ENCODE data around the gene QPRT. TPM values are rescaled to one million over a fixed set of nuclear protein-coding genes. Genes with fewer than 3 reads are reported as not detected.
"Not testable (repeated sequence)": the region's sequence is repeated elsewhere in the genome, so short reads cannot be mapped to it uniquely, and the experiment has no call there.

Gene QPRT
- total RNA-seq, 2 experiments from 2014 or later, result 0.19 to 0.45 TPM

DNA sequence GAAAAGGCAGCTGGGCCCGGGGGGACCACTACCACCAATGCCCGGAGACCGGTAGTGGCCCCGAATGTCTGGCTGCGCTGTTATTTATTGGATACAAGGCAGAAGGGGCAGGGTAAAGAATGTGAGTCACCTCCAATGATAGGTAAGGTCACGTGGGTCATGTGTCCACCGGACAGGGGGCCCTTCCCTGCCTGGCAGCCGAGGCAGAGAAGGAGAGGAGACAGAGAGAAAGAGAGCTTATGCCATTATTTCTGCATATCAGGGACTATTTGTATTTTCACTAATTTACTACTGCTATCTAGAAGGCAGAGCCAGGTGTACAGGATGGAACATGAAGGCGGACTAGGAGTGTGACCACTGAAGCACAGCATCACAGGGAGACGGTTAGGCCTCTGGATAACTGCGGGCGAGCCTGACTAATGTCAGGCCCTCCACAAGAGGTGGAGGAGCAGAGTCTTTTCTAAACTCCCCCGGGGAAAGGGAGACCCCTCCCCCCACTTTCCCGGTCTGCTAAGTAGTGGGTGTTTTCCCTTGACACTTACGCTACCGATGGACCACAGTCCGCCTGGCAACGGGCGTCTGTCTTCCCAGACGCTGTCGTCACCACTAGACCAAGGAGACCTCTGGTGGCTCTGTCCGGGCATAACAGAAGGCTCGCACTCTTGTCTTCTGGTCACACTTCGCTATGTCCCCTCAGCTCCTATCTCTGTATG lies 42.3 kb downstream of the QPRT start:
- POLR2A ChIA-PET, result not testable (repeated sequence)

DNA sequence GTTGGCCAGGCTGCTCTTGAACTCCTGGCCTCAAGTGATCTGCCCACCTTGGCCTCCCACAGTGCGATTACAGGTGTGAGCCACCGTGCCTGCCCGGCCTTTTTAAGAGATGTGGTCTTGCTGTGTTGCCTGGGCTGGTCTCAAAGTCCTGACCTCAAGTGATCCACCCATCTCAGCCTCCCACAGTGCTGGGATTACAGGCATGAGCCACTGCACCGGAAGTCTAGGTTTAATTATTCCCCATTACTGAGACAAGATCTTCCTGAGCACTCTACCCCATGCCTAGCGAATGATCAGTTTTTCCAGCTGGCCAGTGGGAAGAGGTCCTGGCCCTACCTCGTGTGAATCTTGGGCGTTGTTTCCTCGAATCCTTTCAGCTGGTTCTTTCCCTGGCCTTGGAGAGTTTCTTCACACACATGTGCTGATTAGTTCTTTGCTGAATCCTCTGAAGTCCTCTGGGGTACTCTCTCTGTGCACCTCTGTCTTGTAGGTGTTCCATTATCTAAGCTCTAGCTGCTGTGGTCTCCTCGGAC lies 47.9 kb downstream of the QPRT start:
- DNase-seq (no peak), ATAC-seq (ENCODE audit: poor library complexity) (no peak)
- H3K27me3 Mint-ChIP-seq, result no peaks in the 10 kb centered on the region
- peaks cover 20% of the 10 kb centered on the region for H3K4me1 Mint-ChIP-seq (ENCODE audit: low read depth)
- no peak overlapping the region for H3K27ac Mint-ChIP-seq
- no peak for TF ChIP-seq CTCF (IDR thresholded peaks at IDR 0.05)
- Histone ChIP-seq H3K4me1 (ENCODE audit: insufficient read depth, low read length) (peaks cover 21% of the 10 kb centered on the region), H3K9me3 (ENCODE audit: control insufficient read depth in 1 of 2, insufficient read depth in 1 of 2, low read length in 2 of 2) (no peaks in the 10 kb centered on the region), H3K27me3 (ENCODE audit: control insufficient read depth in 1 of 2, insufficient read depth in 2 of 2, low read length in 2 of 2) (no peaks in the 10 kb centered on the region), H3K4me3 (ENCODE audit: low read length) (no peak overlapping the region), H3K36me3 (ENCODE audit: insufficient read depth, low read length) (no peaks in the 10 kb centered on the region), H3K27ac (ENCODE audit: low read depth in 1 of 2, low read length in 2 of 2) (no peak overlapping the region)
- no peaks in the 10 kb centered on the region for H3K9me3 Mint-ChIP-seq
- no peaks in the 10 kb centered on the region for H3K36me3 Mint-ChIP-seq (ENCODE audit: low read depth)
- H3K4me3 Mint-ChIP-seq, result no peak overlapping the region
- POLR2A ChIA-PET, result no interaction called here
- CTCF ChIA-PET, result interaction anchor here (0.5 to 1.5 kb wide), 4 partner anchors 12 to 619 kb away, joined by 3 to 4 read pairs (median 3); no protein-coding TSS in a partner anchor
- intact Hi-C loops (cut with DNase I, micrococcal nuclease), result no loop called here

More for the DNA sequence above, 42.3 kb downstream of the QPRT start:
- not testable (repeated sequence) for H3K9me3 ChIP-seq (ENCODE audit: control insufficient read depth in 1 of 2, insufficient read depth in 1 of 2, low read length in 2 of 2); H3K4me1 ChIP-seq (ENCODE audit: insufficient read depth, low read length); H3K27me3 ChIP-seq (ENCODE audit: control insufficient read depth in 1 of 2, insufficient read depth in 2 of 2, low read length in 2 of 2); H3K36me3 ChIP-seq (ENCODE audit: insufficient read depth, low read length); H3K36me3 Mint-ChIP-seq (ENCODE audit: low read depth); H3K27ac ChIP-seq (ENCODE audit: low read depth in 1 of 2, low read length in 2 of 2); H3K27ac Mint-ChIP-seq; H3K4me3 Mint-ChIP-seq; H3K4me3 ChIP-seq (ENCODE audit: low read length); H3K9me3 Mint-ChIP-seq; H3K27me3 Mint-ChIP-seq
- DNase-seq (peak in 8 of 14 experiments; percentile 28 to 76 (median 51)), ATAC-seq (ENCODE audit: poor library complexity) (peak; percentile 66)
- peak; percentile 55 for TF ChIP-seq CTCF (IDR thresholded peaks at IDR 0.05)
- intact Hi-C loops (cut with DNase I, micrococcal nuclease), result loop anchor here (1.0 to 5.0 kb wide), 2 partner anchors 21 to 66 kb away; no protein-coding TSS in a partner anchor
- peaks cover 21% of the 10 kb centered on the region for H3K4me1 Mint-ChIP-seq (ENCODE audit: low read depth)
- CTCF ChIA-PET, result interaction anchor here (0.9 to 3.7 kb wide), 6 partner anchors 9 to 86 kb away, joined by 3 to 20 read pairs (median 4); partner anchors contain the start of gene KIF22

- Histone ChIP-seq H3K4me3 (ENCODE audit: low read length) (no peak overlapping the region), H3K36me3 (ENCODE audit: insufficient read depth, low read length) (no peaks in the 10 kb centered on the region), H3K27me3 (ENCODE audit: control insufficient read depth in 1 of 2, insufficient read depth in 2 of 2, low read length in 2 of 2) (no peaks in the 10 kb centered on the region), H3K9me3 (ENCODE audit: control insufficient read depth in 1 of 2, insufficient read depth in 1 of 2, low read length in 2 of 2) (peaks cover 0 to 1% of the 10 kb centered on the region in 2 experiments), H3K4me1 (ENCODE audit: insufficient read depth, low read length) (peaks cover 26% of the 10 kb centered on the region), H3K27ac (ENCODE audit: low read depth in 1 of 2, low read length in 2 of 2) (no peak overlapping the region)
- intact Hi-C loops (cut with DNase I, micrococcal nuclease), result no loop called here
- Mint-ChIP-seq H3K9me3 (peaks cover 2% of the 10 kb centered on the region), H3K36me3 (ENCODE audit: low read depth) (no peaks in the 10 kb centered on the region), H3K4me3 (no peak overlapping the region), H3K27ac (no peak overlapping the region), H3K4me1 (ENCODE audit: low read depth) (peaks cover 24% of the 10 kb centered on the region), H3K27me3 (no peaks in the 10 kb centered on the region)
- ChIA-PET CTCF (interaction anchor here (0.9 to 3.0 kb wide), 4 partner anchors 11 to 80 kb away, joined by 3 to 16 read pairs (median 3); partner anchors contain the start of gene KIF22), POLR2A (no interaction called here)
- ATAC-seq (ENCODE audit: poor library complexity), result no peak
- TF ChIP-seq CTCF (IDR thresholded peaks at IDR 0.05), result no peak
- DNase-seq, result no peak
Observed at GRCh38 chr16:29727452-29727851, 48.5 kb downstream of the QPRT start.

Measured in CD4-positive, alpha-beta T cell (primary cell).